ENCODE data around the gene SMYD3.
"Not testable (repeated sequence)": the region's sequence is repeated elsewhere in the genome, so short reads cannot be mapped to it uniquely, and the experiment has no call there.

Gene SMYD3

GRCh38 chr1:246074421-246074820 is 432.7 kb downstream of the SMYD3 start:
- H3K4me3 ChIP-seq (ENCODE audit: low read depth, low read length): no peak overlapping the region
- H3K4me2 ChIP-seq (ENCODE audit: low read length): no peak overlapping the region
- no peaks in the 10 kb centered on the region for H3K36me3 ChIP-seq (ENCODE audit: control insufficient read depth, insufficient read depth, low read length)
- no peaks in the 10 kb centered on the region for H3K79me2 ChIP-seq
- no peaks in the 10 kb centered on the region for H3K9me3 ChIP-seq (ENCODE audit: control insufficient read depth, low read length)
- no peaks in the 10 kb centered on the region for H3K27me3 ChIP-seq (ENCODE audit: control insufficient read depth, insufficient read depth, low read length)
- no peaks in the 10 kb centered on the region for H3K4me1 ChIP-seq
- H3K27ac ChIP-seq: no peak overlapping the region
- H3K9ac ChIP-seq: no peak overlapping the region
- H2AFZ ChIP-seq: no peak overlapping the region
- no peak for TF ChIP-seq CTCF (IDR thresholded peaks at IDR 0.05)

GRCh38 chr1:246072456-246072955 is 434.6 kb downstream of the SMYD3 start:
- Histone ChIP-seq H3K36me3 (ENCODE audit: control insufficient read depth, insufficient read depth, low read length) (no peaks in the 10 kb centered on the region), H3K9ac (no peak overlapping the region), H3K79me2 (no peaks in the 10 kb centered on the region), H3K4me1 (no peaks in the 10 kb centered on the region), H3K4me3 (ENCODE audit: low read depth, low read length) (no peak overlapping the region), H3K27me3 (ENCODE audit: control insufficient read depth, insufficient read depth, low read length) (no peaks in the 10 kb centered on the region), H3K4me2 (ENCODE audit: low read length) (no peak overlapping the region), H2AFZ (no peak overlapping the region), H3K27ac (no peak overlapping the region), H3K9me3 (ENCODE audit: control insufficient read depth, low read length) (no peaks in the 10 kb centered on the region)
- no peak for TF ChIP-seq CTCF (IDR thresholded peaks at IDR 0.05)

GRCh38 chr1:246071981-246072380 is 435.1 kb downstream of the SMYD3 start:
- H3K36me3 ChIP-seq (ENCODE audit: control insufficient read depth, insufficient read depth, low read length); H3K9me3 ChIP-seq (ENCODE audit: control insufficient read depth, low read length); H3K9ac ChIP-seq; H3K27ac ChIP-seq; H3K27me3 ChIP-seq (ENCODE audit: control insufficient read depth, insufficient read depth, low read length); H3K4me1 ChIP-seq; H3K79me2 ChIP-seq; H2AFZ ChIP-seq; H3K4me3 ChIP-seq (ENCODE audit: low read depth, low read length); H3K4me2 ChIP-seq (ENCODE audit: low read length): not testable (repeated sequence)

- not testable (repeated sequence) for H3K36me3 ChIP-seq (ENCODE audit: control insufficient read depth, insufficient read depth, low read length); H3K4me1 ChIP-seq; H3K4me2 ChIP-seq (ENCODE audit: low read length); H3K9me3 ChIP-seq (ENCODE audit: control insufficient read depth, low read length); H3K27ac ChIP-seq; H3K27me3 ChIP-seq (ENCODE audit: control insufficient read depth, insufficient read depth, low read length); H3K9ac ChIP-seq; H3K79me2 ChIP-seq; H2AFZ ChIP-seq; H3K4me3 ChIP-seq (ENCODE audit: low read depth, low read length)
These were observed 435.5 kb downstream of the SMYD3 start for GRCh38 chr1:246071561-246071960.

GRCh38 chr1:246069581-246069980 is 437.5 kb downstream of the SMYD3 start:
- TF ChIP-seq CTCF (IDR thresholded peaks at IDR 0.05): no peak
- Histone ChIP-seq H3K79me2 (no peaks in the 10 kb centered on the region), H3K36me3 (ENCODE audit: control insufficient read depth, insufficient read depth, low read length) (no peaks in the 10 kb centered on the region)

More at GRCh38 chr1:246069581-246069980, 437.5 kb downstream of the SMYD3 start:
- Histone ChIP-seq H3K27me3 (ENCODE audit: control insufficient read depth, insufficient read depth, low read length) (no peaks in the 10 kb centered on the region), H3K9ac (no peak overlapping the region), H3K27ac (no peak overlapping the region), H3K4me2 (ENCODE audit: low read length) (no peak overlapping the region), H2AFZ (no peak overlapping the region), H3K4me1 (no peaks in the 10 kb centered on the region), H3K9me3 (ENCODE audit: control insufficient read depth, low read length) (no peaks in the 10 kb centered on the region), H3K4me3 (ENCODE audit: low read depth, low read length) (no peak overlapping the region)
